C4-2B (cell line): ENCODE measurements around the gene SERPINE1.

Source experiments
- H3K27ac ChIP-seq: fragments of 450-650 bp; 2 replicates; pipeline ENCODE4 v1.5.1; 2017
- ZFX ChIP-seq: fragments of 450-650 bp; IDR thresholded peaks from 2 replicates; pipeline ENCODE4 v1.6.1; 2017
- TF ChIP-seq, protein P1 (sequence below): fragments of 450-650 bp; conservative IDR thresholded peaks from 2 replicates; pipeline ENCODE4 v1.5.1; 2017; ENCODE audit warnings: mild to moderate bottlenecking

Gene SERPINE1

GRCh38 chr7:101166909-101167644, 40.2 kb downstream of the SERPINE1 start:
- TF ChIP-seq ZFX, result no peak
- TF ChIP-seq, protein P1, sequence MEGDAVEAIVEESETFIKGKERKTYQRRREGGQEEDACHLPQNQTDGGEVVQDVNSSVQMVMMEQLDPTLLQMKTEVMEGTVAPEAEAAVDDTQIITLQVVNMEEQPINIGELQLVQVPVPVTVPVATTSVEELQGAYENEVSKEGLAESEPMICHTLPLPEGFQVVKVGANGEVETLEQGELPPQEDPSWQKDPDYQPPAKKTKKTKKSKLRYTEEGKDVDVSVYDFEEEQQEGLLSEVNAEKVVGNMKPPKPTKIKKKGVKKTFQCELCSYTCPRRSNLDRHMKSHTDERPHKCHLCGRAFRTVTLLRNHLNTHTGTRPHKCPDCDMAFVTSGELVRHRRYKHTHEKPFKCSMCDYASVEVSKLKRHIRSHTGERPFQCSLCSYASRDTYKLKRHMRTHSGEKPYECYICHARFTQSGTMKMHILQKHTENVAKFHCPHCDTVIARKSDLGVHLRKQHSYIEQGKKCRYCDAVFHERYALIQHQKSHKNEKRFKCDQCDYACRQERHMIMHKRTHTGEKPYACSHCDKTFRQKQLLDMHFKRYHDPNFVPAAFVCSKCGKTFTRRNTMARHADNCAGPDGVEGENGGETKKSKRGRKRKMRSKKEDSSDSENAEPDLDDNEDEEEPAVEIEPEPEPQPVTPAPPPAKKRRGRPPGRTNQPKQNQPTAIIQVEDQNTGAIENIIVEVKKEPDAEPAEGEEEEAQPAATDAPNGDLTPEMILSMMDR, result no peak
- H3K27ac ChIP-seq, result no peak overlapping the region

GRCh38 chr7:101167645-101168411, 40.9 kb downstream of the SERPINE1 start:
- no peak overlapping the region for H3K27ac ChIP-seq
- TF ChIP-seq ZFX, result no peak
- TF ChIP-seq, protein P1, result no peak

GRCh38 chr7:101168412-101169049, 41.6 kb downstream of the SERPINE1 start:
- TF ChIP-seq, protein P1, result no peak
- no peak for TF ChIP-seq ZFX
- no peak overlapping the region for H3K27ac ChIP-seq

DNA sequence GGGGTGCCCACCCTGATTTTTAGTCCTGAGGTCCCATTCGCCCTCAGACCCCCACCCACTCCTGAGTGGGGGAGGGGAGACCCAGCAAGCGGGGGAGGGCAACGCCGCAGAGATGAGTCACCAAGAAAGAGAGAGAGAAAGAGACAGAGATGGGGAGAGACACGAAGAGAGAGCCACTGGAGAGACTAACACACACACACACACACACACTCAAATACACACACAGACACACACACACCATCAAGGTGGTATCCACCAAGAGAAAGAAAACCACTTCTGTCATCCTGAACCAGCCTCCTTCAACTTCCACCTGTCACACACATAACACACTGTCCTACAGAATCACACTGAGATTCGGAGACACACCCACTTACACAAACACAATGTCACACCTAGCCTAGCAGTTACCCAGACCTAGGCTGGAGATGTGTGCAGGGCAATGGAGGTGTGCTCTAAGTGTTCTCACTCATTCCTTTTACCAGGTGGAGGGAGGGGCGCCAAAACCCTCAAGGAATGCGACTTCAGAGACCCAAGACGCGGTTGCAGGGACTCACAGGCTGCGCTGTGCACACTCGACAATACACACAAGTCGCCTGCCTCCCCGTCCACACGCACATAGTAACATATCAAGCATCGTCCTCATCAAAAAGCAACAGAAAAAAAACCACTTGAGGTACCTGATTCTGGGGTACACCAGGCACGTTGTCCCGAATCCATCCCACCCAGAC, 42.4 kb downstream of the SERPINE1 start:
- TF ChIP-seq ZFX, result no peak
- TF ChIP-seq, protein P1, result 0 out of 2 replicates have a peak, but pooled peaks have one; percentile 34
- H3K27ac ChIP-seq, result no peak overlapping the region

GRCh38 chr7:101169838-101170551, 43.1 kb downstream of the SERPINE1 start:
- no peak for TF ChIP-seq ZFX
- TF ChIP-seq, protein P1, result peak; percentile 99
- no peak overlapping the region for H3K27ac ChIP-seq

DNA sequence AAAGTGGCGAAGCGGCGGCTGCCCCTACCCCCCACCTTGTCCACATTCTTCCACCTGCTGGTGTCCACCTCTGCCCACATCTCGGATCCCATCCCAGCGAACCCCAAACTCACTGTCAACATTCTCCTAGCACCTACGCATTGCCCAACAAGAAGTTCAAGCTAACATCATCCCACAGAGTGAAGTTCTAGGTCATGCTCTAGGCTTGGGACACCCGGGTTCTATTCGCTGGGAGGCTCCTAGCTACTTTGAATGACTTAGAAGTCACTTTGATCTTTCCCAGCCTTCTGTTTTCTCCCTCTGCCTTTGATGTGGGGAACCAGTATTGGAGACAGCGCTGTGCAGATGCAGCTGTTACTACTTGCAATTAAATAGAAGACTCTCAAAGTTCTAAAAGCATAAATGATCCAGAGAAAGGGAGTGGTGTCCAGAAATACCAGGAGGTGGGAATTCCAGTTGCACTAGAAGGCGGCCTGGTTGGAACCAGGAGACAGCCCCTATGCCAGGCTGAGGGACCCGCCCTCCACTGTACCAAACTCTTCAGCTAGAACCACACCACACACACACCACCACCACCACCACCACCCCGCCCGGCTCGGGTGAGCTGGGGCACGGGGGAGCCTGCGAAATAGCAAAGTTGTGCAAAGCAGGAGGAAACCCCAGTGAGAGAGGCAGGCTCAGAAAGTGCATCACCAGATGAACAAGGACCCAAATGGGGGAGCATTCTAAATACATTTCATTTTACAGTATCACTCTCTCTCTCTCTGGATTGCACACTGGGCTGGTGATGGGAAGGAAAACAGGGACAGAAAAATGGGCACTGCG, 43.9 kb downstream of the SERPINE1 start:
- TF ChIP-seq, protein P1, result no peak
- TF ChIP-seq ZFX, result no peak
- H3K27ac ChIP-seq, result no peak overlapping the region
